NT2/D1 (cell line): Measurements from ENCODE around the gene NDUFS5.
"Not testable (repeated sequence)": the region's sequence is repeated elsewhere in the genome, so short reads cannot be mapped to it uniquely, and the experiment has no call there.

Source experiments
- DNase-seq: peaks from one replicate; pipeline ENCODE4 v3.0.0-alpha.2; 2011; ENCODE audit warnings: low read depth, low spot score
- H3K27me3 ChIP-seq: 2 replicates; pipeline ENCODE4 v1.6.0; 2011; ENCODE audit warnings: mild to moderate bottlenecking; ENCODE audit not compliant: insufficient read length, insufficient read depth
- H3K36me3 ChIP-seq: 2 replicates; pipeline ENCODE4 v1.6.1; 2011; ENCODE audit warnings: mild to moderate bottlenecking, low read length, mixed read lengths; ENCODE audit not compliant: insufficient read depth, insufficient read length
- H3K4me1 ChIP-seq: 2 replicates; pipeline ENCODE4 v1.5.1; 2011; ENCODE audit not compliant: insufficient read depth, insufficient read length
- H3K4me3 ChIP-seq: 2 replicates; pipeline ENCODE4 v1.5.1; 2011; ENCODE audit warnings: low read depth; ENCODE audit not compliant: insufficient read length
- H3K9ac ChIP-seq: 2 replicates; pipeline ENCODE4 v1.6.0; 2011; ENCODE audit warnings: low read depth; ENCODE audit not compliant: insufficient read length
- H3K9me3 ChIP-seq: 2 replicates; pipeline ENCODE4 v1.5.1; 2011; ENCODE audit warnings: mild to moderate bottlenecking, low read length; ENCODE audit not compliant: insufficient read depth
- SUZ12 ChIP-seq: IDR thresholded peaks from 2 replicates; pipeline ENCODE4 v1.6.1; 2011; ENCODE audit not compliant: insufficient read length, insufficient read depth; ENCODE audit errors: extremely low read depth
- YY1 ChIP-seq: IDR thresholded peaks from 2 replicates; pipeline ENCODE4 v1.6.1; 2011; ENCODE audit not compliant: insufficient read length, insufficient read depth
- ZNF274 ChIP-seq: IDR thresholded peaks from 2 replicates; pipeline ENCODE4 v1.6.1; 2011; ENCODE audit warnings: mild to moderate bottlenecking, low read depth, low read length

The NDUFS5 gene

DNA sequence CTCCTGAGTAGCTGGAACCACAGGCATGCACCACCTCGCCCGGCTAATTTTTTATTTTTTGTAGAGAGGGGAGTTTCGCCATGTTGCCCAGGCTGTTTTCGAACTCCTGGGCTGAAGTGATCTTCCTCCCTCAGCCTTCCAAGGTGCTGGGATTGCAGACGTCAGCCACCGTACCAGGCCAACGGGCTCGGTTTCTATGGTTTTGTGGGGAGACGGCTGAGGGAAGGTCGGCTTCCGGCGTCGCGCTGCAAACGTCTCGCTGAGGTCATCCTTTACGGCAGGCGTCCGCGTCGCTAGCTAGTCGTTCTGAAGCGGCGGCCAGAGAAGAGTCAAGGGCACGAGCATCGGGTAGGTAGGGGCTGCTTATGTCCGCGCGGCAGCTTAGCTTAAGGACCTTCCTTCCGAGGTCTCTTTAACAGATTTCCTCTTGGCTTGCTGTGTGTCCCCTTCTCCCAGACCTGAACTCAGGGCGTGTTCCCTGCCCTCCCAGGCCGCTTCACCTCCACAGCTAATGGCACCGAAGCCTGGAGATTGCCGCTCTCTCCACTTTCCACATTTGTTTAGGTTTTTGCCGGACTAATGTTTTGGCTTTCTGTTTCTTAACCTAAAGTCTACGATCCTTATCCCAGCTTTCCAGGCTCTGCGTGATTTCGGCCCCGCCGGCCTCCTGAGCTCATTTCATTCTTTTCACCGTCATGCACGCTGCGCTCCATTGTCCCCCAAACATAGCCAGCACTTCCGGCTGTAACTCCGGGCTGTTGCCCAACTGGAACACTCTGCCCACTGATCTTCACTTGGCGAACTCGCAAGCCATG lies at the start of gene NDUFS5:
TSS of gene NDUFS5 (plus strand) at position 300 of the 815 bp plus-strand sequence. CDS start 2,375 bp downstream, outside the sequence.
- Histone ChIP-seq H3K9ac (peak within 1 kb of the TSS; percentile 99), H3K27me3 (no peaks in the 10 kb centered on the region), H3K4me1 (no peaks in the 10 kb centered on the region), H3K36me3 (peaks cover 28% of the 10 kb centered on the region), H3K4me3 (peak within 1 kb of the TSS; percentile 97), H3K9me3 (no peaks in the 10 kb centered on the region)
- TF ChIP-seq SUZ12 (no peak), ZNF274 (no peak)
- peak; percentile 97 for DNase-seq

DNA sequence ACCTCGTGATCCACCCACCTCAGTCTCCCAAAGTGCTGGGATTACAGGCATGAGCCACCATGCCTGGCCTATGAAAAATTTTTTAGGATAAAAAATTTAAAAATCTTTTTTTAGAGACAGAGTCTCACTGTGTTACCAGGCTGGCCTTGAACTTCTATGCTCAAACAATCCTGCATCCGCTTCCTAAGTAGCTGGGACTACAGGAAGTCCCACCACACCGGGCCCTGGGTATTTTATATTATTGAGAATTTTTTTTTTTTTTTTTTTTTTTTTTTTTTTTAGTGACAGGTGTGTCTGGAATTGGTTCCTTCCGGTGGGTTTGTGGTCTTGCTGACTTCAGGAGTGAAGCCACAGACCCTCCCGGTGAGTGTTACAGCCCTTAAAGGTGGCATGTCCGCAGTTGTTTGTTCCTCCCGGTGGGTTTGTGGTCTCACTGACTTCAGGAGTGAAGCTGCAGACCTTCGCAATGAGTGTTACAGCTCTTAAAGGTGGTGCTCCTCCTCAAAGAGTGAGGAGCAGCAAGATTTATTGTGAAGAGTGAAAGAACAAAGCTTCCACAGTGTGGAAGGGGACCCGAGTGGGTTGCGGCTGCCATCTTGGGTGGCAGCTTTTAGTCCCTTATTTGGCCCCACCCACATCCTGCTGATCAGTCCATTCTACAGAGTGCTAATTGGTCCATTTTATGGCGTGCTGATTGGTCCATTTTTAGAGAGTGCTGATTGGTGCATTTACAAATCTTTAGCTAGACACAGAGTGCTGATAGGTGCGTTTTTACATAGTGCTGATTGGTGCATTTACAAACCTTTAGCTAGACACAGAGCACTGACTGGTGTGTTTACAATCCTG lies 48.5 kb upstream of the NDUFS5 start:
- H3K4me1 ChIP-seq, H3K9ac ChIP-seq, DNase-seq, H3K4me3 ChIP-seq, H3K27me3 ChIP-seq, H3K36me3 ChIP-seq: not testable (repeated sequence)
- H3K9me3 ChIP-seq, result peaks cover 26% of the 10 kb centered on the region

DNA sequence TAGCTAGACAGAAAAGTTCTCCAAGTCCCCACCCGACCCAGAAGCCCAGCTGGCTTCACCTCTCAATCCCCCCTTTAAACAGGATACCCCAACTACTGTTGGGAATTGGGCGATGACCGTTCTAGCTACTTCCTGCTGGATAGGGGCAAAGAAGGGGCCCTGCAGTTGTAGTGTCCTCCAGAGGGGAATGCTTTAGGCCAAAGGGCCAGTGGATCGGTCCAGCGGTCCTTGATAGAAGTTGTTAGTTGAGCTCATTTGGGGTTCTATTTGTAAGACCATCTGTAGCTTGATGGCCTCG lies 48.0 kb upstream of the NDUFS5 start:
- not testable (repeated sequence) for H3K4me3 ChIP-seq, H3K9ac ChIP-seq, H3K36me3 ChIP-seq, H3K4me1 ChIP-seq, H3K27me3 ChIP-seq, DNase-seq
- peaks cover 26% of the 10 kb centered on the region for H3K9me3 ChIP-seq

DNA sequence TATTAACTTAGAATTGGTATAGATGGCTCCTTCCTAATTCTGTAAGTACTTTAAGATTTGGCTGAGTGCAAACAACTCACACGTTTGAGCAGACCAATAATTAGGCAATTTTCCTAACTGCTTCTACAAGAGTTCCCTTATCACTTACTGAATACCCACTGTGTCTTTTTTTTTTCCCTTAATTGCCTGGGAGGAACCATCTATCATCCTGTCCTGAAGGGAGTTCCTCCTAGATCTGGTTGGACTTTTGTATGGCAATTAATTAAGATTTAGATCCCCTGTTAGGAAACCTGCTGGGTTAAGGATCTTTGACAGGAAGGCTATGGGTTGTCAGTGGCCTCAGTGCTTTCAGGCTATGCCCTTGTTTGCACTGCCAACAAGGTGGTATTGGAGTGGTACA lies 46.8 kb upstream of the NDUFS5 start:
- H3K4me3 ChIP-seq, H3K4me1 ChIP-seq, H3K27me3 ChIP-seq, H3K9ac ChIP-seq, DNase-seq, H3K36me3 ChIP-seq: not testable (repeated sequence)
- H3K9me3 ChIP-seq, result peaks cover 26% of the 10 kb centered on the region

DNA sequence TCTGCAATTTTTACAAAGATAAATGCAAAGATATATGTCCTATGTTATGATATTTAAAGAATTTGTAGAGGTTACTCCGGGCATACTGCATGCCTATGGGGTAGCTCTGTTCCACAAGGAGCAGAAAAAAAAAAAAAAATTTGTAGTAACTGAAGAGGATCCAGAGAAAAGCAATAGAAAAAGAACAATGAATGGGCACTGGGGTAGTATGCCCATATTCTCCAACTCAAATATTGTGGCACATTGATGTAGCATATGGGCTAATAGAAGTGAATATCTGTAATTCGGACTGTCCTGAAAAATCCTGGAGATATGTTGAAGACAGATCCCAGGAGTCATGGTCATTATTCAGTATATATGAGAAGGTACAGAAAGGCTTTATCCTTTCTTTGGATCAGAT lies 36.2 kb upstream of the NDUFS5 start:
- Histone ChIP-seq H3K36me3 (peaks cover 31% of the 10 kb centered on the region), H3K27me3 (no peaks in the 10 kb centered on the region), H3K9me3 (no peaks in the 10 kb centered on the region), H3K4me3 (peak overlapping the region; percentile 1), H3K9ac (no peak overlapping the region), H3K4me1 (peaks cover 9% of the 10 kb centered on the region)
- no peak for TF ChIP-seq SUZ12
- TF ChIP-seq YY1, result no peak
- no peak for TF ChIP-seq ZNF274
- DNase-seq, result no peak

DNA sequence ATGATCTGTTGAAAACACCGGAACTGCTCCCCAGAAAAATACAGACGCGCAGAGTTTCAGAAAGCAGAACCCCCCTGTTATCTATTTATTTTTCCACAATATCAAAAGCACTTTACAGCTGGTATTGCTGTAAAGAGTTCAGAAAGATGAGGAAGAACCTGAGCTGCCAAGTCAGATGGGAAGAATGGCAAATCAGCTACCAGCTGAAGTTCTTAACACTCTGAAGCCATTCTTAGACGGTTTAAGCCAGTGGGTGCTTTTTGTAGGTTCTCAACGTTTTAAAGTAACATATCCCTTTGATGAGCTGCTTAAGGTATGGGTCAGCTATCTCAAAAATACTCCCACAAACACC lies 35.8 kb upstream of the NDUFS5 start:
- peaks cover 9% of the 10 kb centered on the region for H3K4me1 ChIP-seq
- peaks cover 35% of the 10 kb centered on the region for H3K36me3 ChIP-seq
- no peak for DNase-seq
- peak overlapping the region; percentile 1 for H3K4me3 ChIP-seq
- H3K9ac ChIP-seq, result peak overlapping the region; percentile 72
- no peaks in the 10 kb centered on the region for H3K9me3 ChIP-seq
- TF ChIP-seq YY1, result no peak
- TF ChIP-seq ZNF274, result no peak
- no peak for TF ChIP-seq SUZ12
- no peaks in the 10 kb centered on the region for H3K27me3 ChIP-seq

DNA sequence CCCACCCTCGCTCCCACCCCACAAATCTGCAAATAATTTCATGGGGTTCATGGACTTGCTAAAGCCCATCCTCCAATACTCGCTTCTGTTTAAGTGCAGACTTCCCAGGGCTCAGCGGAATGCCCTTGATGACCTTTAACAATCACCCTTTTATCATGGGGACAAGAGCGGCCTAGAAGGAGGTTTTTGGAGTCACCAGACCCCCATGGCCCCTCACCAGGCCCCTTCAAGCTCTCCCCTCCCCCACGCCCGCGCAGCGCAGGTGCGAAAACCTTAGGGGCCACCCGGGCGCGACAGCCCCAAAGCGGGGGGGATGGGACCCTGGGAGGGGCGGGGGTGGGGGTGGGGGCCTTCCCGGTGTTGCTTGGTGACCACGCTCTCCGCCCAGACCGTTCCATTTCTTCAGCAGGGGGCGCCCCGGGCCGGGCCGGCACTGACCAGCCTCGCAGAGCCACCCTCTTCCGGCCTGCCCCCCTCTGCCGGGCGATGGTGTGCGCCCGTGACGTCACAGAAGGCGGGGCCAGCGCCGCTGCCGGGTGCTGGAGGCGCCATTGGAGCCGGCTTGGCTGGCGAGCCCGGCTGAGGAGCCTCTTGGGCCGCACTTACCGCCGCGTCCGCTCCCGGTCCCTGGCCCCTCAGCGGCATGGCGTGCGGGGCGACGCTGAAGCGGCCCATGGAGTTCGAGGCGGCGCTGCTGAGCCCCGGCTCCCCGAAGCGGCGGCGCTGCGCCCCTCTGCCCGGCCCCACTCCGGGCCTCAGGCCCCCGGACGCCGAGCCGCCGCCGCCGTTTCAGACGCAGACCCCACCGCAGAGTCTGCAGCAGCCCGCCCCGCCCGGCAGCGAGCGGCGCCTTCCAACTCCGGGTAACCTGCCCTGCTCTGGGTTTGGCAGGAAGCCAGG lies 35.2 kb upstream of the NDUFS5 start, which contains the start of gene AKIRIN1:
TSS of gene AKIRIN1 (plus strand) at position 539 of the 900 bp plus-strand sequence. CDS start at position 644, 105 bp downstream.
- H3K4me3 ChIP-seq, result peak within 1 kb of the TSS; percentile 96
- H3K9ac ChIP-seq, result peak within 1 kb of the TSS; percentile 92
- peak; percentile 98 for DNase-seq
- peaks cover 41% of the 10 kb centered on the region for H3K36me3 ChIP-seq
- no peaks in the 10 kb centered on the region for H3K9me3 ChIP-seq
- no peaks in the 10 kb centered on the region for H3K27me3 ChIP-seq
- TF ChIP-seq ZNF274 (no peak), YY1 (peak; percentile 68), SUZ12 (no peak)
- peaks cover 9% of the 10 kb centered on the region for H3K4me1 ChIP-seq
